Heart left ventricle (tissue), 16 donors: ENCODE results near the gene GIMD1. TPM values are rescaled to one million over a fixed set of nuclear protein-coding genes. Genes with fewer than 3 reads are reported as not detected.

ENCODE experiments used
- ATAC-seq, 4 donors: fragments of 200-7000 bp; cut with Tn5 transposase; one replicate each; pipeline ENCODE4 v1.9.1; 2020 to 2022; ENCODE audit warnings: moderate library complexity in 4 of 4, mild to moderate bottlenecking in 3 of 4, moderate number of reproducible peaks in 1 of 4
- DNase-seq, 5 donors: peaks; one replicate each; pipeline ENCODE4 v3.0.0-alpha.2; 2020
- H3K27ac ChIP-seq, 12 donors: fragments of 200-600 bp; sonication (generic) in 4 of 12; one replicate each; pipeline versions ENCODE4 v1.5.0 to v1.8.0; 2016 to 2022; ENCODE audit warnings: mild to moderate bottlenecking in 2 of 12
- H3K27me3 ChIP-seq, 9 donors: fragments of 200-600 bp; sonication (generic) in 2 of 9; one replicate each; pipeline versions ENCODE4 v1.5.1 to v1.8.0; 2016 to 2022; ENCODE audit warnings: mild to moderate bottlenecking in 3 of 9
- H3K36me3 ChIP-seq, 9 donors: fragments of 200-600 bp; sonication (generic) in 2 of 9; one replicate each; pipeline versions ENCODE4 v1.5.0 to v1.8.0; 2018 to 2022; ENCODE audit warnings: mild to moderate bottlenecking in 2 of 9
- H3K4me1 ChIP-seq, 12 donors: fragments of 200-600 bp; sonication (generic) in 4 of 12; one replicate each; pipeline versions ENCODE4 v1.5.0 to v1.8.0; 2016 to 2022; ENCODE audit warnings: mild to moderate bottlenecking in 3 of 12
- H3K4me3 ChIP-seq, 12 donors: fragments of 200-600 bp; sonication (generic) in 4 of 12; one replicate each; pipeline versions ENCODE4 v1.5.0 to v1.8.0; 2017 to 2022; ENCODE audit warnings: mild to moderate bottlenecking in 9 of 12, moderate library complexity in 4 of 12
- H3K9me3 ChIP-seq, 12 donors: fragments of 200-600 bp; sonication (generic) in 4 of 12; one replicate each; pipeline versions ENCODE4 v1.5.0 to v1.8.0; 2016 to 2022; ENCODE audit warnings: mild to moderate bottlenecking in 1 of 12
- CTCF ChIP-seq, 12 donors: fragments of 200-600 bp; sonication (generic) in 4 of 12; IDR thresholded peaks; one replicate each; pipeline versions ENCODE4 v1.5.0 to v1.8.0; 2018 to 2022; ENCODE audit warnings: antibody characterized with exemption in 12 of 12, mild to moderate bottlenecking in 5 of 12
- POLR2A ChIP-seq, 2 donors: fragments of 450-650 bp; IDR thresholded peaks; one replicate each; pipeline ENCODE4 v1.6.1; 2017; ENCODE audit warnings: antibody characterized with exemption in 2 of 2, mild to moderate bottlenecking in 2 of 2, moderate library complexity in 2 of 2
- WGBS, 4 donors: extraction: QIAGEN DNeasy Blood & Tissue Kit in 2 of 4; methylation state at CpG; one replicate each; pipeline versions ENCODE4 v1.1.5 to v1.1.7; 2013 to 2018; 5-methylcytosine and 5-hydroxymethylcytosine counted together
- intact Hi-C, 10 donors: fragments of 100-400 bp; cut with DNase I; formaldehyde crosslinking; loops; one replicate each; pipeline versions ENCODE4 v1.11.1 to v1.14.2; 2022
- polyA plus RNA-seq, 2 donors: library from polyadenylated mRNA; stranded (reverse); fragments of 200-250 nt; gene quantifications; one replicate each; pipeline ENCODE4 v1.2.3, GENCODE V29; 2013
- total RNA-seq, 9 donors: library from RNA; depleted of rRNA in 2 of 9; stranded (reverse); fragments of >200 nt in 2 of 9; fragmentation: NEBNext Ultra II Directional in 3 of 9; extraction: Animal tissue kit (Norgen Biotek cat#: 25700) in 3 of 9; gene quantifications; one replicate each; pipeline versions ENCODE4 v1.1.0 to v1.2.4, GENCODE V29; 2016 to 2023
- donor health status: ischemic (EF 13 %, LVEDD 7.1; RV severe dilation, severe dysfunction).
- donor health status: healthy with polysubstance abuse.
- donor health status: DM: no; HTN: yes; CAD: no.
- donor health status: DM: no; HTN: no; CAD: no.
- donor health status: ischemic (EF 25% LVEDD 6.9; RV normal size, moderate dysfunction).
- donor health status: ischemic (EF 25% LVEDD 5.7; RV mildly dilated, moderate dysfunction).
- donor health status: healthy.
- donor health status: DM: yes; HTN: yes; CAD: no.
- donor health status: ischemic (EF 35%, LVEDD 5.7; RV mildly dilated, moderate dysfunction).
- donor health status: nonischemic (EF 11% LVEDD 7.7; RV severe dilation, severe dysfunction).
- donor health status: DM: yes; HTN: yes; CAD: no.
- donor health status: PGD.
- donor health status: ischemic (EF 29% LVEDD 5.4; RV normal size, mild dysfunction).
- donor health status: nonischemic (EF 23%, LVEDD 6.1; RV moderate dilation, normal function).

The GIMD1 gene
- total and polyA plus RNA-seq, 11 donors: not detected

GRCh38 chr4:106364282-106364681 lies 4.3 kb downstream of the GIMD1 start:
- ATAC-seq (no peak), DNase-seq (no peak)
- TF ChIP-seq CTCF (IDR thresholded peaks at IDR 0.05) (no peak), POLR2A (IDR thresholded peaks at IDR 0.05) (no peak)
- no peaks in the 10 kb centered on the region for H3K27me3 ChIP-seq
- no peak overlapping the region for H3K27ac ChIP-seq
- no peak overlapping the region for H3K4me3 ChIP-seq
- WGBS, 4 donors: 86 to 92% (median 90%) methylated on average over 1 of the region's 1 CpG
- H3K36me3 ChIP-seq: no peaks in the 10 kb centered on the region
- intact Hi-C loops: loop anchor here in 2 of 10 donors (10.0 kb wide), 2 partner anchors 141 to 441 kb away; no protein-coding TSS in a partner anchor
- H3K9me3 ChIP-seq: no peaks in the 10 kb centered on the region
- H3K4me1 ChIP-seq: peaks cover 0 to 14% (median 7%) of the 10 kb centered on the region in 12 donors

- H3K9me3 ChIP-seq: no peaks in the 10 kb centered on the region
- intact Hi-C loops: loop anchor here in 2 of 10 donors (10.0 kb wide), 2 partner anchors 143 to 443 kb away; no protein-coding TSS in a partner anchor
- no peak overlapping the region for H3K4me3 ChIP-seq
- H3K27me3 ChIP-seq: no peaks in the 10 kb centered on the region
- TF ChIP-seq CTCF (IDR thresholded peaks at IDR 0.05): no peak
- no peak for DNase-seq
- peaks cover 0 to 14% (median 7%) of the 10 kb centered on the region in 12 donors for H3K4me1 ChIP-seq
- WGBS, 4 donors: 78 to 79% (median 79%) methylated on average over 3 of the region's 3 CpGs
- no peaks in the 10 kb centered on the region for H3K36me3 ChIP-seq
- ATAC-seq: no peak
- H3K27ac ChIP-seq: no peak overlapping the region
These were observed 6.3 kb downstream of the GIMD1 start for GRCh38 chr4:106362086-106362825.

- 82 to 88% (median 85%) methylated on average over 1 of the region's 1 CpG for WGBS, 4 donors
These were observed 9.7 kb downstream of the GIMD1 start for GRCh38 chr4:106358899-106359298.

More at GRCh38 chr4:106358899-106359298, 9.7 kb downstream of the GIMD1 start:
- H3K4me1 ChIP-seq: peaks cover 0 to 8% (median 0%) of the 10 kb centered on the region in 12 donors
- no peaks in the 10 kb centered on the region for H3K36me3 ChIP-seq
- TF ChIP-seq CTCF (IDR thresholded peaks at IDR 0.05): no peak
- no peak for TF ChIP-seq POLR2A (IDR thresholded peaks at IDR 0.05)
- ATAC-seq (no peak), DNase-seq (no peak)
- H3K27ac ChIP-seq: no peak overlapping the region
- H3K9me3 ChIP-seq: no peaks in the 10 kb centered on the region
- intact Hi-C loops: no loop called here
- H3K4me3 ChIP-seq: no peak overlapping the region
- H3K27me3 ChIP-seq: no peaks in the 10 kb centered on the region
